HG03469 (cell line): Measurements from ENCODE around the gene DMXL1.
"Not testable (repeated sequence)": the region's sequence is repeated elsewhere in the genome, so short reads cannot be mapped to it uniquely, and the experiment has no call there.

Source experiments
- ATAC-seq: cut with Tn5 transposase; IDR thresholded peaks from one replicate; pipeline ENCODE4 v1.9.1; 2021; ENCODE audit warnings: mild to moderate bottlenecking, moderate library complexity, moderate number of reproducible peaks; ENCODE audit not compliant: unreplicated experiment

Gene DMXL1

GRCh38 chr5:119123280-119123679, 52.4 kb downstream of the DMXL1 start:
- no peak for ATAC-seq

GRCh38 chr5:119129770-119130169, 58.9 kb downstream of the DMXL1 start:
- ATAC-seq = no peak

- no peak for ATAC-seq
These were observed 60.8 kb downstream of the DMXL1 start for GRCh38 chr5:119131530-119132304.

GRCh38 chr5:119135743-119136142, 64.9 kb downstream of the DMXL1 start:
- ATAC-seq = not testable (repeated sequence)

- no peak for ATAC-seq
These were observed 65.9 kb downstream of the DMXL1 start for GRCh38 chr5:119136666-119137318.

GRCh38 chr5:119153629-119154028, 82.7 kb downstream of the DMXL1 start:
- no peak for ATAC-seq

GRCh38 chr5:119158144-119158543, 87.3 kb downstream of the DMXL1 start:
- no peak for ATAC-seq

GRCh38 chr5:119161430-119161829, 90.5 kb downstream of the DMXL1 start:
- ATAC-seq = no peak

- no peak for ATAC-seq
These were observed 95.1 kb downstream of the DMXL1 start for GRCh38 chr5:119166026-119166425.

GRCh38 chr5:119168401-119168800, 97.5 kb downstream of the DMXL1 start:
- ATAC-seq = no peak

- no peak for ATAC-seq
These were observed 100.8 kb downstream of the DMXL1 start for GRCh38 chr5:119171686-119172085.

- no peak for ATAC-seq
These were observed 103.8 kb downstream of the DMXL1 start for GRCh38 chr5:119174578-119175163.

GRCh38 chr5:119176785-119177184, 105.9 kb downstream of the DMXL1 start:
- ATAC-seq = no peak

GRCh38 chr5:119177226-119177625, 106.3 kb downstream of the DMXL1 start:
- ATAC-seq = no peak

- no peak for ATAC-seq
These were observed 107.5 kb downstream of the DMXL1 start for GRCh38 chr5:119178435-119178834.

GRCh38 chr5:119179857-119180641, 109.2 kb downstream of the DMXL1 start:
- no peak for ATAC-seq

- not testable (repeated sequence) for ATAC-seq
These were observed 114.6 kb downstream of the DMXL1 start for GRCh38 chr5:119185512-119185911.

- no peak for ATAC-seq
These were observed 117.1 kb downstream of the DMXL1 start for GRCh38 chr5:119187776-119188529.

GRCh38 chr5:119190470-119191095, 119.7 kb downstream of the DMXL1 start:
- ATAC-seq = no peak

- ATAC-seq = no peak
These were observed 121.1 kb downstream of the DMXL1 start for GRCh38 chr5:119191944-119192343.
